PC-3 (cell line): ENCODE results near the gene MAPK4.

Experiments
- CTCF ChIP-seq: fragments of 300-600 bp; sonication (generic); conservative IDR thresholded peaks from 2 replicates; pipeline ENCODE4 v1.5.1; 2017; ENCODE audit warnings: antibody characterized with exemption, low read depth, mild to moderate bottlenecking, low read length
- EZH2 ChIP-seq: fragments of 300-600 bp; sonication (generic); IDR thresholded peaks from one replicate; pipeline ENCODE4 v1.6.1; 2017; ENCODE audit warnings: antibody characterized with exemption, mild to moderate bottlenecking, low read length; ENCODE audit not compliant: unreplicated experiment

- no peak for TF ChIP-seq CTCF
- no peak for TF ChIP-seq EZH2
Observed at GRCh38 chr18:50629148-50629631, 69.3 kb downstream of the MAPK4 start.
